ENCODE measurements around the gene NSUN3. TPM values are rescaled to one million over a fixed set of nuclear protein-coding genes. Genes with fewer than 3 reads are reported as not detected.
A peak's percentile ranks its signal among the peaks of the same experiment; 100 is the strongest.
"Not testable (repeated sequence)": the region's sequence is repeated elsewhere in the genome, so short reads cannot be mapped to it uniquely, and the experiment has no call there.

Gene NSUN3
- total and polyA plus RNA-seq, 8 donors: 3.3 to 9.7 (median 5.4) TPM

GRCh38 chr3:94071713-94072284 lies 8.9 kb downstream of the NSUN3 start:
- Histone ChIP-seq H3K9me3 (no peaks in the 10 kb centered on the region), H3K27me3 (no peaks in the 10 kb centered on the region), H3K36me3 (no peaks in the 10 kb centered on the region), H3K4me1 (peaks cover 0 to 3% (median 0%) of the 10 kb centered on the region in 3 donors), H3K4me3 (no peak overlapping the region), H3K27ac (no peak overlapping the region)
- no peak for TF ChIP-seq CTCF (IDR thresholded peaks at IDR 0.05)
- FAIRE-seq (no peak), ATAC-seq (peak in 1 of 4 donors; percentile 35), DNase-seq (no peak)
- WGBS, 2 donors: 58 to 63% methylated on average over 4 of the region's 4 CpGs
- intact Hi-C loops (cut with DNase I): no loop called here

- intact Hi-C loops (cut with DNase I): no loop called here
Measured at GRCh38 chr3:94076055-94076454, 13.2 kb downstream of the NSUN3 start.

GRCh38 chr3:94080552-94080951 lies 17.7 kb downstream of the NSUN3 start:
- intact Hi-C loops (cut with DNase I); H3K27me3 ChIP-seq; FAIRE-seq; DNase-seq; H3K4me1 ChIP-seq; H3K4me3 ChIP-seq; H3K36me3 ChIP-seq; H3K9me3 ChIP-seq; ATAC-seq; H3K27ac ChIP-seq: not testable (repeated sequence)
- 92% methylated on average over 5 of the region's 5 CpGs for WGBS, 2 donors

More at GRCh38 chr3:94076055-94076454, 13.2 kb downstream of the NSUN3 start:
- no peak for FAIRE-seq
- no peak for DNase-seq
- Histone ChIP-seq H3K9me3 (no peaks in the 10 kb centered on the region), H3K36me3 (no peaks in the 10 kb centered on the region), H3K27ac (no peak overlapping the region), H3K4me1 (no peaks in the 10 kb centered on the region), H3K27me3 (no peaks in the 10 kb centered on the region), H3K4me3 (no peak overlapping the region)
- TF ChIP-seq CTCF (IDR thresholded peaks at IDR 0.05): no peak
- WGBS, 2 donors: 93% methylated on average over 3 of the region's 3 CpGs
- no peak for ATAC-seq

- ATAC-seq (no peak), FAIRE-seq (no peak), DNase-seq (no peak)
- Histone ChIP-seq H3K27ac (no peak overlapping the region), H3K4me3 (no peak overlapping the region), H3K4me1 (no peaks in the 10 kb centered on the region), H3K27me3 (no peaks in the 10 kb centered on the region), H3K9me3 (no peaks in the 10 kb centered on the region), H3K36me3 (peaks cover 0 to 9% (median 4%) of the 10 kb centered on the region in 3 donors)
- TF ChIP-seq CTCF (IDR thresholded peaks at IDR 0.05): no peak
- WGBS, 2 donors: 82 to 84% methylated on average over 5 of the region's 5 CpGs
- intact Hi-C loops (cut with DNase I): no loop called here
Measured at GRCh38 chr3:94081884-94082283, 19.0 kb downstream of the NSUN3 start.

- WGBS, 2 donors: 81% methylated on average over 8 of the region's 8 CpGs
- no peaks in the 10 kb centered on the region for H3K27me3 ChIP-seq
- DNase-seq (no peak), ATAC-seq (peak in 1 of 4 donors; percentile 55), FAIRE-seq (no peak)
- no peaks in the 10 kb centered on the region for H3K4me1 ChIP-seq
- intact Hi-C loops (cut with DNase I): no loop called here
- no peak overlapping the region for H3K27ac ChIP-seq
- TF ChIP-seq CTCF (IDR thresholded peaks at IDR 0.05): no peak
- peaks cover 0 to 9% (median 4%) of the 10 kb centered on the region in 3 donors for H3K36me3 ChIP-seq
- no peak overlapping the region for H3K4me3 ChIP-seq
- H3K9me3 ChIP-seq: no peaks in the 10 kb centered on the region
Measured at GRCh38 chr3:94082391-94082937, 19.6 kb downstream of the NSUN3 start.
